Keratinocyte (primary cell): Measurements from ENCODE around the gene SYNM. TPM values are rescaled to one million over a fixed set of nuclear protein-coding genes. Genes with fewer than 3 reads are reported as not detected.

Source experiments
- DNase-seq: peaks from one replicate; pipeline ENCODE4 v3.0.0-alpha.2; 2011; ENCODE audit warnings: low read depth, missing footprints, low spot score
- FAIRE-seq: peaks from 2 replicates; lab custom pipeline; 2011; peaks lifted over from hg19 to GRCh38; lab: Jason Lieb, UNC
- H2AFZ ChIP-seq: 2 replicates; pipeline ENCODE4 v1.6.0; 2012; ENCODE audit warnings: low read length, control low read depth, inconsistent platforms; ENCODE audit not compliant: control insufficient read depth
- H3K27ac ChIP-seq: 2 replicates; pipeline ENCODE4 v1.5.1; 2011; ENCODE audit warnings: low read length; ENCODE audit not compliant: control insufficient read depth, insufficient read depth
- H3K27me3 ChIP-seq: 3 replicates; pipeline ENCODE4 v1.6.0; 2011; ENCODE audit warnings: low read length; ENCODE audit not compliant: control insufficient read depth, insufficient read depth; ENCODE audit errors: extremely low read depth
- H3K36me3 ChIP-seq, 2 experiments: 2 replicates in 1 of 2; 3 replicates in 1 of 2; pipeline ENCODE4 v1.5.1; 2011; ENCODE audit warnings: low read length in 2 of 2, mild to moderate bottlenecking in 1 of 2; ENCODE audit not compliant: control insufficient read depth in 2 of 2, insufficient read depth in 2 of 2; ENCODE audit errors: extremely low read depth in 1 of 2
- H3K4me1 ChIP-seq: 3 replicates; pipeline ENCODE4 v1.5.1; 2011; ENCODE audit warnings: low read length; ENCODE audit not compliant: control insufficient read depth, insufficient read depth; ENCODE audit errors: extremely low read depth
- H3K4me2 ChIP-seq: 3 replicates; pipeline ENCODE4 v1.6.0; 2011; ENCODE audit warnings: low read depth, low read length; ENCODE audit not compliant: control insufficient read depth, insufficient read depth; ENCODE audit errors: extremely low read depth
- H3K4me3 ChIP-seq, 3 experiments: fragments of 200-600 bp in 1 of 3; sonication (generic) in 1 of 3; 2 replicates in 2 of 3; 3 replicates in 1 of 3; pipeline ENCODE4 v1.5.1; 2011 to 2016; ENCODE audit warnings: low read length in 3 of 3, mild to moderate bottlenecking in 3 of 3, control low read depth in 2 of 3, inconsistent platforms in 1 of 3, low read depth in 1 of 3, mixed read lengths in 1 of 3, mixed run types in 1 of 3, moderate library complexity in 1 of 3; ENCODE audit not compliant: control insufficient read depth in 2 of 3, insufficient read depth in 2 of 3; ENCODE audit errors: extremely low read depth in 1 of 3
- H3K79me2 ChIP-seq: 2 replicates; pipeline ENCODE4 v1.6.0; 2012; ENCODE audit warnings: low read length; ENCODE audit not compliant: control insufficient read depth, insufficient read depth
- H3K9ac ChIP-seq: 3 replicates; pipeline ENCODE4 v1.6.0; 2011; ENCODE audit warnings: low read length; ENCODE audit not compliant: control insufficient read depth, insufficient read depth; ENCODE audit errors: extremely low read depth
- H3K9me1 ChIP-seq: 3 replicates; pipeline ENCODE4 v1.6.0; 2011; ENCODE audit warnings: low read length; ENCODE audit not compliant: control insufficient read depth, insufficient read depth; ENCODE audit errors: extremely low read depth
- H3K9me3 ChIP-seq: 2 replicates; pipeline ENCODE4 v1.5.1; 2012; ENCODE audit warnings: low read depth, low read length; ENCODE audit not compliant: control insufficient read depth
- H4K20me1 ChIP-seq: 3 replicates; pipeline ENCODE4 v1.6.0; 2011; ENCODE audit warnings: low read length; ENCODE audit not compliant: control insufficient read depth, insufficient read depth; ENCODE audit errors: extremely low read depth
- CTCF ChIP-seq, 3 experiments: IDR thresholded peaks in 1 of 3; conservative IDR thresholded peaks in 1 of 3; optimal IDR thresholded peaks in 1 of 3; 2 replicates in 2 of 3; 3 replicates in 1 of 3; pipeline versions ENCODE3 to v1.5.1; 2011; ENCODE audit warnings: low read length in 3 of 3, mild to moderate bottlenecking in 3 of 3, moderate library complexity in 2 of 3, control low read depth in 1 of 3, inconsistent platforms in 1 of 3; ENCODE audit not compliant: insufficient read depth in 2 of 3; ENCODE audit errors: extremely low read depth in 1 of 3
- EZH2 ChIP-seq: IDR thresholded peaks from one replicate; pipeline ENCODE4 v1.6.1; 2012; ENCODE audit warnings: inconsistent platforms, mild to moderate bottlenecking, low read length, moderate library complexity
- dilution Hi-C: fragments of 300-500 bp; cut with MboI; formaldehyde crosslinking; loops from one replicate; pipeline ENCODE4 v1.7.0; 2020; ENCODE audit warnings: low sequenced_read_pairs; ENCODE audit not compliant: extremely low pct_ligation_motif_present
- polyA plus RNA-seq, 5 experiments: library from polyadenylated mRNA; depleted of rRNA in 3 of 5; stranded (reverse) in 3 of 5; stranded (forward) in 1 of 5; unstranded in 1 of 5; fragments of >200 nt; gene quantifications; 1 replicate in 1 of 5; 2 replicates in 3 of 5; 3 replicates in 1 of 5; pipeline versions ENCODE4 v1.2.1 to v1.2.3, GENCODE V29; 2011 to 2012; ENCODE audit warnings: missing spikeins in 2 of 5, low read depth in 1 of 5, low replicate concordance in 1 of 5

Gene SYNM
- polyA plus RNA-seq, 1 donor (not counting 4 experiments of a cell fraction or from before 2014, with no cell fraction given): 0.09 TPM

GRCh38 chr15:99129644-99130043 is 24.8 kb downstream of the SYNM start:
- no peaks in the 10 kb centered on the region for H3K36me3 ChIP-seq
- no peaks in the 10 kb centered on the region for H3K9me1 ChIP-seq
- dilution Hi-C loops: no loop called here
- DNase-seq: no peak
- no peak overlapping the region for H3K27ac ChIP-seq
- no peak overlapping the region for H3K9ac ChIP-seq
- H3K4me2 ChIP-seq: no peak overlapping the region
- H4K20me1 ChIP-seq: no peaks in the 10 kb centered on the region
- H3K9me3 ChIP-seq: no peaks in the 10 kb centered on the region
- H2AFZ ChIP-seq: no peak overlapping the region
- FAIRE-seq: no peak
- no peaks in the 10 kb centered on the region for H3K4me1 ChIP-seq
- no peaks in the 10 kb centered on the region for H3K27me3 ChIP-seq
- H3K79me2 ChIP-seq: no peaks in the 10 kb centered on the region
- TF ChIP-seq CTCF (optimal IDR thresholded peaks at IDR 0.05 in 1 of 3, IDR thresholded peaks at IDR 0.05 in 1 of 3, conservative IDR thresholded peaks at IDR 0.05 in 1 of 3; ENCODE audit: extremely low read depth in 1 of 3, insufficient read depth in 2 of 3, low read length in 3 of 3): no peak
- TF ChIP-seq EZH2: no peak
- H3K4me3 ChIP-seq: no peak overlapping the region

DNA sequence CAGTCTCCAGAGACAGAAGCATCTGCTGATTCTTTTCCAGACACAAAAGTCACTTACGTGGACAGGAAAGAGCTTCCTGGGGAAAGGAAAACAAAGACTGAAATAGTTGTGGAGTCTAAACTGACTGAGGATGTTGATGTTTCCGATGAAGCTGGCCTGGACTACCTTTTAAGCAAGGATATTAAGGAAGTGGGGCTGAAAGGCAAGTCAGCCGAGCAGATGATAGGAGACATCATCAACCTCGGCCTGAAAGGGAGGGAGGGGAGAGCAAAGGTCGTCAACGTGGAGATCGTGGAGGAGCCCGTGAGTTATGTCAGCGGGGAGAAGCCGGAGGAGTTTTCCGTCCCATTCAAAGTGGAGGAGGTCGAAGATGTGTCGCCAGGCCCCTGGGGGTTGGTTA is 25.4 kb downstream of the SYNM start:
- TF ChIP-seq CTCF (optimal IDR thresholded peaks at IDR 0.05 in 1 of 3, IDR thresholded peaks at IDR 0.05 in 1 of 3, conservative IDR thresholded peaks at IDR 0.05 in 1 of 3; ENCODE audit: extremely low read depth in 1 of 3, insufficient read depth in 2 of 3, low read length in 3 of 3): no peak
- no peak for TF ChIP-seq EZH2
- Histone ChIP-seq H3K4me1 (no peaks in the 10 kb centered on the region), H4K20me1 (no peaks in the 10 kb centered on the region), H3K9ac (no peak overlapping the region), H3K27ac (no peak overlapping the region), H3K9me1 (no peaks in the 10 kb centered on the region), H3K36me3 (no peaks in the 10 kb centered on the region), H3K4me2 (no peak overlapping the region), H3K79me2 (no peaks in the 10 kb centered on the region), H3K27me3 (no peaks in the 10 kb centered on the region), H3K4me3 (no peak overlapping the region), H3K9me3 (no peaks in the 10 kb centered on the region), H2AFZ (no peak overlapping the region)
- dilution Hi-C loops: no loop called here
- DNase-seq (no peak), FAIRE-seq (no peak)
